SK-N-MC (cell line): ENCODE data around the gene OXCT1.

ENCODE experiments used
- EZH2 ChIP-seq: fragments of 200-600 bp; sonication (generic); IDR thresholded peaks from one replicate; pipeline ENCODE4 v1.6.1; 2017; ENCODE audit warnings: antibody characterized with exemption
- POLR2AphosphoS5 ChIP-seq: IDR thresholded peaks from 2 replicates; pipeline ENCODE4 v1.6.1; 2012; ENCODE audit warnings: mild to moderate bottlenecking, low read depth, low read length, borderline replicate concordance

DNA sequence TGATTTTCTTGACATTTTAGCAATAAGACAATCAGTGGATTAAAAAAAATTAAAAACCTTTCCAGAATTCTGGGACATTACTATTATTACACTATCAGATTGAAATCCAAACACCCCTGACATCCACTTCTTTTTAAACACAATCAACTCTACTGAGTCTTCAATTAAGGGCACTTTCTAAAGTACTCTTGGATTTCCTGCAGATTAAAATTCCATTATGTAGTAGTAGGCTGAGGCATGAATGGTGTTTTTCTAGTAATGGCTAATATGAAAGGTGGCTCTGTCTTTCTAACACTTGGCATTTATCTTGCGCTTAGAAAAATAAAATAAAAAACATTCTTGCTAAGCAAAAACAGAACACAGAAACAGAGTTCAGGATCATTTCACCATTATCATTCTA, 107.8 kb downstream of the OXCT1 start:
- no peak for TF ChIP-seq EZH2
- TF ChIP-seq POLR2AphosphoS5 = no peak
